ENCODE measurements around the gene RAB1B. TPM values are rescaled to one million over a fixed set of nuclear protein-coding genes. Genes with fewer than 3 reads are reported as not detected.
"Not testable (repeated sequence)": the region's sequence is repeated elsewhere in the genome, so short reads cannot be mapped to it uniquely, and the experiment has no call there.

RAB1B gene
- polyA plus RNA-seq, 3 donors from 2014 or later, result 22.9 to 33.2 (median 25.8) TPM

- H3K27ac Mint-ChIP-seq, result no peak overlapping the region
- no peaks in the 10 kb centered on the region for H3K9me3 Mint-ChIP-seq
- no peak overlapping the region for H3K4me3 Mint-ChIP-seq
- peaks cover 0 to 10% (median 2%) of the 10 kb centered on the region in 3 donors for H3K36me3 Mint-ChIP-seq
- peaks cover 24 to 27% of the 10 kb centered on the region in 2 donors for H3K4me1 Mint-ChIP-seq
- no peak for DNase-seq
- peaks cover 14 to 21% (median 16%) of the 10 kb centered on the region in 3 donors for H3K27me3 Mint-ChIP-seq (ENCODE audit: low read depth in 3 of 3)
Observed at GRCh38 chr11:66264914-66265313, 3.5 kb upstream of the RAB1B start.

DNA sequence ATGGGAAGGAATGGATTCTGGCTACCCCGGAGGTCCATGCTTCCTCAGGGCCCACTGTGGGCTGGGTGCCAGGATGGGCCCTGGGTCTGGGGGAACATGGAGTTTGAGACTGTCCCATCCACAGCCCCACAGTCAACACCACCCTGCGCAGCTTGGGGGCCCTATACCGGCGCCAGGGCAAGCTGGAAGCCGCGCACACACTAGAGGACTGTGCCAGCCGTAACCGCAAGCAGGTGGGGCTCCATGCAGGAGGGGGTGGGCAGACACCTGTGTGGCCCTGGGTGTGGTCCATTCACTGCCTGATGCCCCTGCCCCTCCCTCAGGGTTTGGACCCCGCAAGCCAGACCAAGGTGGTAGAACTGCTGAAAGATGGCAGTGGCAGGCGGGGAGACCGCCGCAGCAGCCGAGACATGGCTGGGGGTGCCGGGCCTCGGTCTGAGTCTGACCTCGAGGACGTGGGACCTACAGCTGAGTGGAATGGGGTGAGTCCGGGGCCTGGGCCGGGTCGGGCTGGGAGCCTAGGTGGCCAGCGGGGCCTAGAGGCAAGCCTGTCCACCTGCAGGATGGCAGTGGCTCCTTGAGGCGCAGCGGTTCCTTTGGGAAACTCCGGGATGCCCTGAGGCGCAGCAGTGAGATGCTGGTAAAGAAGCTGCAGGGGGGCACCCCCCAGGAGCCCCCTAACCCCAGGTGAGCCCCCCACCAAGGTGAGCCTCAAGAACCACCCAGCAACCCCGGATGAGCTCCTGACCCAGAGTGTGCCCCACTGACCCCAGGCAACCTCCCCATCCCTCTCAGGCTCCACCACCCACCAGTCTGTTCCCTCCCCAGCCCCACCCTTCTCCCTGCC, 2.7 kb upstream of the RAB1B start:
- Mint-ChIP-seq H3K27ac (no peak overlapping the region), H3K9me3 (no peaks in the 10 kb centered on the region), H3K4me1 (peaks cover 32 to 34% of the 10 kb centered on the region in 2 donors), H3K36me3 (peaks cover 2 to 9% (median 2%) of the 10 kb centered on the region in 3 donors), H3K27me3 (ENCODE audit: low read depth in 3 of 3) (peaks cover 14 to 21% (median 16%) of the 10 kb centered on the region in 3 donors), H3K4me3 (no peak overlapping the region)
- DNase-seq, result no peak

DNA sequence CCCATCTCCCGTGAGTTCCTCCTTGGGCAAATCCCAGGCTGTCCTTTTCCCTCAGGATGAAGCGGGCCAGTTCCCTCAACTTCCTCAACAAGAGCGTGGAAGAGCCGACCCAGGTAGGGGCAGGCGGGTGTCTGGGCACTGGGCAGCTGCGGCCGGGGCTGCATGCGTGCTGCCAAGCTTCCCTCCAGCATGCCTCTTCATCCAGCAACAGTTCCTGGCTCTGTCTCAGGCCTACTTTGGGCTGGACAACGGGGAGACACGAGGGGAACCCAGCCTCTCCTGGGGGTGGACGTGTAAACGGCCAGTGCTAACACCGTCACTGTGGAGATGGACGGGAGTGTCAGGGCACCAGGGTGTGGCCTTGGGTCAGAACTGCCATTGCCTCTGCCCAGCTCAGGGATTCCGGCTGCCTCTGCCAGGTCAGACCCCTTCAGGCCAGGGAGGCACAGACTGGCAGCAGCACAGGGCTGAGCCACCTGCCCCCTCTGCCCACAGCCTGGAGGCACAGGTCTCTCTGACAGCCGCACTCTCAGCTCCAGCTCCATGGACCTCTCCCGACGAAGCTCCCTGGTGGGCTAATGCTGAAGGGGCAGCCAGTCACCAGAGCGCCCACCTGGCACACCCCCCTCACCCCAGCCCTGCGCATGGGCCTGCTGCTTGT, 1.9 kb upstream of the RAB1B start:
- Mint-ChIP-seq H3K27me3 (ENCODE audit: low read depth in 3 of 3) (peaks cover 14 to 19% (median 15%) of the 10 kb centered on the region in 3 donors), H3K27ac (peak overlapping the region in 1 of 6 donors; percentile 83), H3K36me3 (peaks cover 2 to 10% (median 4%) of the 10 kb centered on the region in 3 donors), H3K4me1 (peaks cover 39% of the 10 kb centered on the region in 2 donors), H3K4me3 (peak overlapping the region in 3 of 5 donors; percentile 92 to 96 (median 94)), H3K9me3 (no peaks in the 10 kb centered on the region)
- DNase-seq, result no peak

DNA sequence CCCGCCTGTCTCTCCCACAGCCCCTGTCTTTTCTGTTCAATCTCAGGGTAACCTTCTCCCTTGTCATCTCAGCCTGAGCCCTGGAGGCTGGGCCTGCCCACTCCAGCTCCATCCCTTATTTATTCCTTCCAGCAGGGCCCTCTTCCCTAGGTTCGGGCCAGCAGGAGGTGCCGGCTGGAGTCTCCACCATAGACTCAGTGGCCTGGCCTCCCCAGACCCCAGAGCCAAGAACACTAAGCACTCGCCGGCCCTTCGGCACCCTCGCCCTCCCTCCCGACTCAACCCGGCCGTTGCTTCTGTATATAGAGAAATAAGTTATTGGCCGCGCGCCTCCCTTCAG, 1.4 kb upstream of the RAB1B start:
- H3K9me3 Mint-ChIP-seq, result no peaks in the 10 kb centered on the region
- H3K27me3 Mint-ChIP-seq (ENCODE audit: low read depth in 3 of 3), result peaks cover 14 to 19% (median 15%) of the 10 kb centered on the region in 3 donors
- H3K4me1 Mint-ChIP-seq, result peaks cover 44% of the 10 kb centered on the region in 2 donors
- peak overlapping the region in 3 of 6 donors; percentile 55 to 83 (median 77) for H3K27ac Mint-ChIP-seq
- peak overlapping the region; percentile 92 to 96 (median 95) for H3K4me3 Mint-ChIP-seq
- H3K36me3 Mint-ChIP-seq, result peaks cover 0 to 10% (median 4%) of the 10 kb centered on the region in 3 donors
- no peak for DNase-seq

DNA sequence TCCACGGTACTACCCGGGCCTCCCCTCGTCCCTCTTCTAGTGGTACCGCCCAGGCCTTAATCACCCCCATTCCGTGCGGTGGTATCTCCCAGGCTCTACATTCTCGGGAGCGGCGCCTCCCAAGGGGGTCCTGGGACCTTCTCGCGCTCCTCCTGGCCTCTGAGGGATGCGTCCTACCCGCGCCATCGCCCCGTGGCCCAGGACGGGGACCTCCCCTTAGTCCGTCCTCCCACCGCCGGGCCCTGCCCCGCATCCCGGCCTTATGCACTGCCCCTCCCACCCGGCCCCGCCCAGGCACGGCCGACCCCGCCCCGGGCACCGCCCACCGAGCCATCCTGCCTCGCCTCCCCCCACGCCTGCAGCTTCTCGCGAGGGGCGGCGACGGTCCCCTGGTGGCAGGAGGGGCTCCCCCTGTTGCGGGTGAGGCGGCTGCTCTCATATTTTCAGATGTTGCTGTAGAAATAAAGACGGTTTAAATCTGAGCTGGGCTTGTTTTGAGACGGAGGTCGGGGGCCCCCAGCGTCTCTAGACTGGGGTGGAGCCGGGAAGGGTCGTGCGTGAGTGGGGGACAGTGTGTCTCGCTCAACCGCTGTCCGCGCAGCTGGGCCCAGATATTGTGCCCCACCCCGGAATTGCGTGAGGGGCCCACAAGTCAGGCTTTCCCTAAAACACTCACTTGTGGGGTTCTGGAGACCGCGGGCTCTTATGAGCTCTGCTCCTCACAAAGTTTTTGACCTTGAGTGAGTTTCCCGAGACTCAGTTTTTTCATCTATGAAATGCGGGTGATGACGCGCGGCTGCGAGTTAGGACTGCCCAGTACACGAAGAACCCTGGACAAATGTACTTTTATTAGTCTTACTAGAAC, 828 bp upstream of the RAB1B start:
- peak; percentile 76 to 77 (median 77) for DNase-seq
- no peaks in the 10 kb centered on the region for H3K9me3 Mint-ChIP-seq
- H3K36me3 Mint-ChIP-seq, result peaks cover 4 to 12% (median 8%) of the 10 kb centered on the region in 3 donors
- H3K27ac Mint-ChIP-seq, result peak overlapping the region; percentile 91 to 97 (median 94)
- peaks cover 50% of the 10 kb centered on the region in 2 donors for H3K4me1 Mint-ChIP-seq
- H3K4me3 Mint-ChIP-seq, result peak overlapping the region; percentile 92 to 96 (median 95)
- peaks cover 14 to 22% (median 15%) of the 10 kb centered on the region in 3 donors for H3K27me3 Mint-ChIP-seq (ENCODE audit: low read depth in 3 of 3)

- Mint-ChIP-seq H3K36me3 (peaks cover 20 to 28% (median 23%) of the 10 kb centered on the region in 3 donors), H3K9me3 (no peaks in the 10 kb centered on the region), H3K4me3 (peak overlapping the region; percentile 92 to 96 (median 95)), H3K4me1 (peaks cover 66 to 67% of the 10 kb centered on the region in 2 donors), H3K27ac (peak overlapping the region; percentile 91 to 96 (median 94)), H3K27me3 (ENCODE audit: low read depth in 3 of 3) (peaks cover 14 to 26% (median 17%) of the 10 kb centered on the region in 3 donors)
- peak in 1 of 3 donors; percentile 19 for DNase-seq
Observed at GRCh38 chr11:66268952-66269905, 790 bp downstream of the RAB1B start.

- Mint-ChIP-seq H3K27me3 (ENCODE audit: low read depth in 3 of 3) (peaks cover 17 to 28% (median 17%) of the 10 kb centered on the region in 3 donors), H3K27ac (peak overlapping the region in 5 of 6 donors; percentile 48 to 92 (median 86)), H3K4me3 (peak overlapping the region; percentile 53 to 91 (median 67)), H3K4me1 (peaks cover 78% of the 10 kb centered on the region in 2 donors), H3K36me3 (peaks cover 25 to 43% (median 27%) of the 10 kb centered on the region in 3 donors), H3K9me3 (no peaks in the 10 kb centered on the region)
- no peak for DNase-seq
Observed at GRCh38 chr11:66271816-66272215, 3.4 kb downstream of the RAB1B start.

DNA sequence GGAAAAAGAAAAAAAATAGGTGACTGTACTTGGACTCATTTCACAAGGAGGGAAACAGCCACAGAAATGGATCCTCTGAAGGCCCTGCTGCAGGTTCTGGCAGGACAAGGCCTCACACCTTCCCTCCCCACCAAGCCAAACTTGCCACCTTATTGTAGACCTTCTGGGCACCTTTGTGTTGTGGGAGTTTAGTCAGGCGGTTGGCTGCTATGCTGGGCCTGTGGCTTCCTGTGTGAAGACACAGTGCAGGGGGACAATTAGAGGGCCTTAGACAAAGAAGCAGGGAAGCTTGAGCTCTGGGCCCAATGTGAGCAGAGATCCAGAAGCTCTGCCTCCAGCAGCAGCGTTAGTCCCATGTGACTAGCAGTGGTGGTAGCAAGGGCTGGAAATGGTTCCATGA, 4.2 kb downstream of the RAB1B start:
- Mint-ChIP-seq H3K4me1 (peaks cover 78 to 81% of the 10 kb centered on the region in 2 donors), H3K9me3 (no peaks in the 10 kb centered on the region), H3K27me3 (ENCODE audit: low read depth in 3 of 3) (peaks cover 17 to 27% (median 20%) of the 10 kb centered on the region in 3 donors), H3K4me3 (peak overlapping the region; percentile 83 to 91 (median 87)), H3K36me3 (peaks cover 25 to 46% (median 27%) of the 10 kb centered on the region in 3 donors), H3K27ac (peak overlapping the region; percentile 86 to 97 (median 92))
- DNase-seq, result peak; percentile 78 to 84 (median 80)

DNA sequence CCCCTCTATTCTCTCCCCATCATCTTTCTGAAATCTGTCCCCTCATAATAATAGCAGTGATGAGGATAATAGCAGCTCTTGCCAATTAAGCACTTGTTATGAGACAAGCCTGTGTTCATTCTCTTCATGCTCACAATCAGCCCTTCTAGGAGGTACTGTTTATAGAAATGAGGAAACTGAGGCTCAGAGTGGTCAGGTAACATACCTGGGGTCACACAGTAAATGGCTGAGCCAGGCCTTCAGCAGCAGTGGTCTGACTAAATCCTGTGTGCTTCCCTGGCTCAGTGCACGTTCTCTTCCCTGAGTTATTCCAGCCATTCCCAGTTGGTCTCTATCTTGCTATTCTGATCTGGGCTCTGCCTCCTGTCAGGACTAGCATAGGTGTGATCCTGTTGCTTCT, 5.8 kb downstream of the RAB1B start:
- H3K27me3 Mint-ChIP-seq (ENCODE audit: low read depth in 3 of 3), result peaks cover 11 to 21% (median 11%) of the 10 kb centered on the region in 3 donors
- H3K27ac Mint-ChIP-seq, result peak overlapping the region in 4 of 6 donors; percentile 9 to 54 (median 40)
- peaks cover 66 to 75% of the 10 kb centered on the region in 2 donors for H3K4me1 Mint-ChIP-seq
- DNase-seq, result no peak
- H3K36me3 Mint-ChIP-seq, result peaks cover 25 to 46% (median 27%) of the 10 kb centered on the region in 3 donors
- H3K4me3 Mint-ChIP-seq, result peak overlapping the region in 4 of 5 donors; percentile 15 to 67 (median 49)
- H3K9me3 Mint-ChIP-seq, result no peaks in the 10 kb centered on the region

DNA sequence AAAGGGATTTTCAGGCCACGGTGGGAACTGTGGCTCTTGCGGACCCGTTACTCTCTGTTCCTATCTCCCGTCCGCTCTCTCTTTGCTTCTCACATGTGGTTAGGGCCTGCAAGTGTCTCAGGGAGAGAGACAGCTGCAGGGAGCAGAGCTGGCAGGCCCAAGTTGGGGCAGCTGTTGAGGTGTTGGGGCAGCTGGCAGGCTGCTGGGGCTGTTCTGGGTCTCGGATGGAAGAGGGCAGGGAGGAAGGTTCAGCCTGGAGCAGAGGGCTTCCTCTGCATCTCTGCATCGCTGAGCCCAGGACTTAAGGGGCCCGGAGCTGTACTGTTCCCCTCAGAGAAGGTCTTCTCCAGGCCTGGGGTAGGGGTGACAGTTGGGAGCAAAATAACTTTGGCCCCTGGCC, 7.0 kb downstream of the RAB1B start:
- peaks cover 54 to 65% of the 10 kb centered on the region in 2 donors for H3K4me1 Mint-ChIP-seq
- peaks cover 25 to 46% (median 27%) of the 10 kb centered on the region in 3 donors for H3K36me3 Mint-ChIP-seq
- no peak overlapping the region for H3K27ac Mint-ChIP-seq
- H3K4me3 Mint-ChIP-seq, result no peak overlapping the region
- no peak for DNase-seq
- H3K27me3 Mint-ChIP-seq (ENCODE audit: low read depth in 3 of 3), result peaks cover 9 to 16% (median 10%) of the 10 kb centered on the region in 3 donors
- no peaks in the 10 kb centered on the region for H3K9me3 Mint-ChIP-seq

DNA sequence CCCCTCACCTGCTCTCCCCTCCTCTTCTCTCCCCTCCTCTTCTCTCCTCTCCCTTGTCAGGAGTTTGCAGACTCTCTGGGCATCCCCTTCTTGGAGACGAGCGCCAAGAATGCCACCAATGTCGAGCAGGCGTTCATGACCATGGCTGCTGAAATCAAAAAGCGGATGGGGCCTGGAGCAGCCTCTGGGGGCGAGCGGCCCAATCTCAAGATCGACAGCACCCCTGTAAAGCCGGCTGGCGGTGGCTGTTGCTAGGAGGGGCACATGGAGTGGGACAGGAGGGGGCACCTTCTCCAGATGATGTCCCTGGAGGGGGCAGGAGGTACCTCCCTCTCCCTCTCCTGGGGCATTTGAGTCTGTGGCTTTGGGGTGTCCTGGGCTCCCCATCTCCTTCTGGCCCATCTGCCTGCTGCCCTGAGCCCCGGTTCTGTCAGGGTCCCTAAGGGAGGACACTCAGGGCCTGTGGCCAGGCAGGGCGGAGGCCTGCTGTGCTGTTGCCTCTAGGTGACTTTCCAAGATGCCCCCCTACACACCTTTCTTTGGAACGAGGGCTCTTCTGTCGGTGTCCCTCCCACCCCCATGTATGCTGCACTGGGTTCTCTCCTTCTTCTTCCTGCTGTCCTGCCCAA, 7.7 kb downstream of the RAB1B start:
- Mint-ChIP-seq H3K27me3 (ENCODE audit: low read depth in 3 of 3) (peaks cover 9 to 20% (median 12%) of the 10 kb centered on the region in 3 donors), H3K36me3 (peaks cover 21 to 43% (median 27%) of the 10 kb centered on the region in 3 donors), H3K9me3 (no peaks in the 10 kb centered on the region), H3K27ac (no peak overlapping the region), H3K4me1 (peaks cover 48 to 61% of the 10 kb centered on the region in 2 donors), H3K4me3 (peak overlapping the region in 1 of 5 donors; percentile 33)
- DNase-seq, result no peak

- H3K36me3 Mint-ChIP-seq, result peaks cover 21 to 43% (median 27%) of the 10 kb centered on the region in 3 donors
- peaks cover 45 to 62% of the 10 kb centered on the region in 2 donors for H3K4me1 Mint-ChIP-seq
- peak overlapping the region in 1 of 6 donors; percentile 50 for H3K27ac Mint-ChIP-seq
- peak overlapping the region in 3 of 5 donors; percentile 48 to 55 (median 53) for H3K4me3 Mint-ChIP-seq
- H3K27me3 Mint-ChIP-seq (ENCODE audit: low read depth in 3 of 3), result peaks cover 9 to 20% (median 15%) of the 10 kb centered on the region in 3 donors
- not testable (repeated sequence) for H3K9me3 Mint-ChIP-seq, DNase-seq
Observed at GRCh38 chr11:66276619-66277018, 8.2 kb downstream of the RAB1B start.

Data from immature natural killer cell (primary cell).